GM04504 (cell line): ENCODE results near the gene CALCOCO2.
A peak's percentile ranks its signal among the peaks of the same experiment; 100 is the strongest.

Source experiments
- DNase-seq: peaks from one replicate; pipeline ENCODE4 v3.0.0-alpha.2; 2012; ENCODE audit warnings: low read depth

CALCOCO2 gene

GRCh38 chr17:48873696-48874443, 43.0 kb downstream of the CALCOCO2 start:
- no peak for DNase-seq

GRCh38 chr17:48878920-48879898, 48.4 kb downstream of the CALCOCO2 start:
- DNase-seq, result peak; percentile 38

- no peak for DNase-seq
Measured at GRCh38 chr17:48882272-48882671, 51.4 kb downstream of the CALCOCO2 start.

GRCh38 chr17:48883171-48883570, 52.3 kb downstream of the CALCOCO2 start:
- DNase-seq, result no peak

GRCh38 chr17:48890086-48890485, 59.3 kb downstream of the CALCOCO2 start:
- DNase-seq, result no peak

GRCh38 chr17:48892940-48893645, 62.3 kb downstream of the CALCOCO2 start:
- no peak for DNase-seq

GRCh38 chr17:48893646-48894508, 63.0 kb downstream of the CALCOCO2 start:
- no peak for DNase-seq

- no peak for DNase-seq
Measured at GRCh38 chr17:48894886-48895285, 64.1 kb downstream of the CALCOCO2 start.

GRCh38 chr17:48901241-48901640, 70.4 kb downstream of the CALCOCO2 start:
- DNase-seq, result no peak

GRCh38 chr17:48903401-48903800, 72.6 kb downstream of the CALCOCO2 start:
- DNase-seq, result no peak

GRCh38 chr17:48904428-48904827, 73.6 kb downstream of the CALCOCO2 start:
- DNase-seq, result no peak

GRCh38 chr17:48905987-48906515, 75.2 kb downstream of the CALCOCO2 start:
- no peak for DNase-seq

- DNase-seq, result peak; percentile 30
Measured at GRCh38 chr17:48907713-48908046, 76.8 kb downstream of the CALCOCO2 start.

- DNase-seq, result peak; percentile 90
Measured at GRCh38 chr17:48908047-48908843, 77.4 kb downstream of the CALCOCO2 start, which contains the start of gene UBE2Z. Gene UBE2Z (plus strand): TSS chr17:48908407. CDS start chr17:48908504, 97 bp downstream.

GRCh38 chr17:48908853-48909394, 78.1 kb downstream of the CALCOCO2 start:
- DNase-seq, result peak; percentile 53

- DNase-seq, result no peak
Measured at GRCh38 chr17:48909783-48910182, 78.9 kb downstream of the CALCOCO2 start.

- no peak for DNase-seq
Measured at GRCh38 chr17:48910370-48910769, 79.5 kb downstream of the CALCOCO2 start.

- no peak for DNase-seq
Measured at GRCh38 chr17:48912476-48912875, 81.6 kb downstream of the CALCOCO2 start.
